ENCODE data around the gene WDR88.
"Not testable (repeated sequence)": the region's sequence is repeated elsewhere in the genome, so short reads cannot be mapped to it uniquely, and the experiment has no call there.

The WDR88 gene

GRCh38 chr19:33215438-33216197 lies 83.7 kb downstream of the WDR88 start:
- DNase-seq, result no peak

- no peak for DNase-seq
These were observed 84.4 kb downstream of the WDR88 start for GRCh38 chr19:33216198-33216830.

GRCh38 chr19:33217881-33218280 lies 86.0 kb downstream of the WDR88 start:
- no peak for DNase-seq

GRCh38 chr19:33219261-33219815 lies 87.4 kb downstream of the WDR88 start:
- no peak for DNase-seq

- DNase-seq, result no peak
These were observed 88.2 kb downstream of the WDR88 start for GRCh38 chr19:33220115-33220514.

- DNase-seq, result no peak
These were observed 88.8 kb downstream of the WDR88 start for GRCh38 chr19:33220735-33221134.

- DNase-seq, result no peak
These were observed 89.7 kb downstream of the WDR88 start for GRCh38 chr19:33221638-33222037.

- not testable (repeated sequence) for DNase-seq
These were observed 90.3 kb downstream of the WDR88 start for GRCh38 chr19:33222255-33222654.

GRCh38 chr19:33224694-33225457 lies 93.0 kb downstream of the WDR88 start:
- no peak for DNase-seq

All from NCI-H526 (cell line).